GM12878 (cell line): ENCODE results near the gene MRNIP. TPM values are rescaled to one million over a fixed set of nuclear protein-coding genes. Genes with fewer than 3 reads are reported as not detected.
"Not testable (repeated sequence)": the region's sequence is repeated elsewhere in the genome, so short reads cannot be mapped to it uniquely, and the experiment has no call there.

ENCODE experiments used
- ATAC-seq: fragments of 200-7000 bp; cut with Tn5 transposase; 3 replicates; pipeline ENCODE4 v1.9.1; 2020; ENCODE audit warnings: mild to moderate bottlenecking, moderate library complexity
- BruUV-seq: library from RNA; stranded (reverse); fragments of 400-500 nt; replicated peaks from 2 replicates; lab custom pipeline; 2021; lab: Mats Ljungman, UMichigan
- CTCF ChIA-PET: fragments of 300-600 bp; sonication (Branson Sonifier 250); formaldehyde crosslinking; extraction: SDS; loops from one replicate; lab custom pipeline; 2021; ENCODE audit warnings: inconsistent platforms; lab: Yijun Ruan, JAX
- POLR2A ChIA-PET: fragments of 350-600 bp; formaldehyde crosslinking; extraction: SDS; loops from one replicate; lab custom pipeline; 2021; ENCODE audit warnings: inconsistent platforms; lab: Charles Lee
- RAD21 ChIA-PET: fragments of 300-600 bp; sonication (Branson Sonifier 250); formaldehyde crosslinking; loops from one replicate; lab custom pipeline; 2023; ENCODE audit warnings: antibody characterized with exemption; ENCODE audit not compliant: unreplicated experiment; lab: Charles Lee
- SMC1A ChIA-PET: fragments of 300-600 bp; sonication (Branson Sonifier 250); formaldehyde crosslinking; loops from one replicate; lab custom pipeline; 2023; ENCODE audit not compliant: unreplicated experiment, uncharacterized antibody; lab: Charles Lee
- DNase-seq: peaks from one replicate; pipeline ENCODE4 v3.0.0-alpha.2; 2011; ENCODE audit warnings: low read depth, low spot score
- FAIRE-seq: peaks from 3 replicates; lab custom pipeline; 2011; peaks lifted over from hg19 to GRCh38; lab: Jason Lieb, UNC
- H2AFZ ChIP-seq: 2 replicates; pipeline ENCODE4 v1.6.0; 2011; ENCODE audit warnings: low read depth, low read length, control low read depth; ENCODE audit not compliant: control insufficient read depth
- H3K27ac ChIP-seq: 2 replicates; pipeline ENCODE4 v1.5.1; 2011; ENCODE audit warnings: control low read depth; ENCODE audit not compliant: control insufficient read depth, insufficient read depth
- H3K27me3 ChIP-seq, 2 experiments: replicated peaks in 1 of 2; 2 replicates each; pipeline versions ENCODE4 v1.6.0 to v1.6.1; 2011; ENCODE audit warnings: low read length in 1 of 2; ENCODE audit not compliant: control insufficient read depth in 2 of 2, insufficient read depth in 2 of 2
- H3K36me3 ChIP-seq, 2 experiments: 2 replicates each; pipeline ENCODE4 v1.5.1; 2011; ENCODE audit warnings: low read length in 1 of 2; ENCODE audit not compliant: control insufficient read depth in 2 of 2, insufficient read depth in 2 of 2
- H3K4me1 ChIP-seq: 2 replicates; pipeline ENCODE4 v1.6.1; 2011; ENCODE audit warnings: mild to moderate bottlenecking, low read length, moderate library complexity, mixed read lengths; ENCODE audit not compliant: control insufficient read depth, insufficient read depth
- H3K4me2 ChIP-seq: 2 replicates; pipeline ENCODE4 v1.6.0; 2011; ENCODE audit warnings: control low read depth; ENCODE audit not compliant: control insufficient read depth, insufficient read depth
- H3K4me3 ChIP-seq: fragments of 200-600 bp; sonication (generic); 2 replicates; pipeline ENCODE4 v1.5.1; 2016
- H3K79me2 ChIP-seq: 2 replicates; pipeline ENCODE4 v1.6.0; 2011; ENCODE audit warnings: low read length; ENCODE audit not compliant: control insufficient read depth, insufficient read depth
- H3K9ac ChIP-seq: 2 replicates; pipeline ENCODE4 v1.8.0; 2011; ENCODE audit warnings: low read length, control low read depth, mixed read lengths; ENCODE audit not compliant: control insufficient read depth, insufficient read depth
- H3K9me3 ChIP-seq: replicated peaks from 3 replicates; pipeline ENCODE4 v1.5.1; 2011; ENCODE audit warnings: mild to moderate bottlenecking, low read length; ENCODE audit not compliant: control insufficient read depth, insufficient read depth
- H4K20me1 ChIP-seq: 2 replicates; pipeline ENCODE4 v1.6.0; 2011; ENCODE audit not compliant: control insufficient read depth, insufficient read depth
- CHD2 ChIP-seq: IDR thresholded peaks from 2 replicates; pipeline ENCODE4 v1.6.1; 2011; ENCODE audit warnings: low read depth, low read length, improper control_type of control experiment, borderline replicate concordance
- IRF4 ChIP-seq: IDR thresholded peaks from 2 replicates; pipeline ENCODE4 v1.6.1; 2011; ENCODE audit warnings: low read depth, low read length
- KDM1A ChIP-seq: fragments of 200-600 bp; sonication (generic); IDR thresholded peaks from 2 replicates; pipeline ENCODE4 v1.6.1; 2016; ENCODE audit warnings: borderline replicate concordance
- NKRF ChIP-seq: fragments of 450-650 bp; conservative IDR thresholded peaks from 2 replicates; pipeline ENCODE4 v1.6.1; 2017; ENCODE audit warnings: mild to moderate bottlenecking, moderate library complexity
- RCOR1 ChIP-seq: conservative IDR thresholded peaks from 2 replicates; pipeline ENCODE4 v1.6.1; 2012; ENCODE audit warnings: low read depth, low read length, improper control_type of control experiment
- RUNX3 ChIP-seq: IDR thresholded peaks from 2 replicates; pipeline ENCODE4 v1.6.1; 2012; ENCODE audit warnings: low read length, inconsistent platforms
- SMC3 ChIP-seq: IDR thresholded peaks from 2 replicates; pipeline ENCODE4 v1.6.1; 2011; ENCODE audit warnings: low read length, improper control_type of control experiment, borderline replicate concordance
- TCF7 ChIP-seq: IDR thresholded peaks from 2 replicates; pipeline ENCODE4 v1.6.1; 2014; ENCODE audit warnings: antibody characterized with exemption, borderline replicate concordance
- ZBTB40 ChIP-seq: fragments of 450-650 bp; IDR thresholded peaks from 2 replicates; pipeline ENCODE4 v1.6.1; 2016; ENCODE audit warnings: mild to moderate bottlenecking, moderate library complexity, borderline replicate concordance
- WGBS: methylation state at CpG from one replicate; pipeline ENCODE4 v1.1.6; 2016; ENCODE audit warnings: low lambda C conversion rate; ENCODE audit not compliant: insufficient replicate concordance, insufficient coverage; ENCODE audit errors: missing lambda C conversion rate; 5-methylcytosine and 5-hydroxymethylcytosine counted together
- in situ Hi-C: fragments of 300-500 bp; cut with MboI; formaldehyde crosslinking; loops from 9 replicates; pipeline ENCODE4 v1.14.3; 2018; ENCODE audit warnings: mixed read lengths
- intact Hi-C: fragments of 100-400 bp; cut with micrococcal nuclease; formaldehyde crosslinking; loops from one replicate; pipeline ENCODE4 v1.14.2; 2022; ENCODE audit not compliant: unreplicated experiment
- polyA plus RNA-seq, 11 experiments: library from polyadenylated mRNA; depleted of rRNA in 4 of 11; unstranded in 6 of 11; stranded (reverse) in 5 of 11; fragments of >200 nt; fragmentation: Nextera tagmentation in 4 of 11; fragmentation: Illumina TruSeq in 1 of 11; extraction: Ambion mirVana in 4 of 11; extraction: Trizol in 1 of 11; gene quantifications; 1 replicate in 1 of 11; 2 replicates in 10 of 11; pipeline versions ENCODE4 v1.2.1 to v1.2.3, GENCODE V29; 2011 to 2016; ENCODE audit warnings: inconsistent platforms in 2 of 11, missing spikeins in 2 of 11, low read depth in 1 of 11
- total RNA-seq, 4 experiments: library from RNA; depleted of rRNA in 3 of 4; stranded (reverse); fragments of >200 nt in 3 of 4; fragmentation: Illumina TruSeq in 1 of 4; extraction: Trizol in 1 of 4; gene quantifications; 2 replicates each; pipeline versions ENCODE4 v1.2.1 to v1.2.3, GENCODE V29; 2013 to 2021

The MRNIP gene
- total and polyA plus RNA-seq, 10 of the 15 experiments (the other 5 are each of a cell fraction or from before 2014, with no cell fraction given) = 2.4 to 30.4 (median 13.1) TPM

- intact Hi-C loops, H3K4me3 ChIP-seq, RAD21 ChIA-PET, FAIRE-seq, ATAC-seq, H3K79me2 ChIP-seq, H3K27ac ChIP-seq, DNase-seq, in situ Hi-C loops, H3K27me3 ChIP-seq, BruUV-seq, H4K20me1 ChIP-seq, H3K4me2 ChIP-seq, H2AFZ ChIP-seq, H3K9me3 ChIP-seq, H3K4me1 ChIP-seq, H3K9ac ChIP-seq, POLR2A ChIA-PET: not testable (repeated sequence)
- SMC1A ChIA-PET = interaction anchor here (0.8 kb wide), 1 partner anchor 12 kb away, joined by 3 read pairs; no protein-coding TSS in a partner anchor
- H3K36me3 ChIP-seq = peaks cover 14 to 17% of the 10 kb centered on the region in 2 experiments
- 100% methylated on average over 9 of the region's 14 CpGs for whole genome bisulfite sequencing
- CTCF ChIA-PET = interaction anchor here (0.8 kb wide), 1 partner anchor 104 kb away, joined by 3 read pairs; no protein-coding TSS in a partner anchor
These were observed 12.9 kb upstream of the MRNIP start for GRCh38 chr5:179871533-179871932.

GRCh38 chr5:179870952-179871351 lies 12.3 kb upstream of the MRNIP start:
- no peak overlapping the region for H2AFZ ChIP-seq
- ATAC-seq (no peak), FAIRE-seq (no peak)
- intact Hi-C loops = no loop called here
- SMC1A ChIA-PET = interaction anchor here (0.8 kb wide), 1 partner anchor 12 kb away, joined by 3 read pairs; no protein-coding TSS in a partner anchor
- TF ChIP-seq RCOR1 = no peak
- TF ChIP-seq CHD2 = no peak
- no peak for TF ChIP-seq NKRF
- TF ChIP-seq RUNX3 = no peak
- TF ChIP-seq ZBTB40 = no peak
- no peak for TF ChIP-seq SMC3
- TF ChIP-seq TCF7 = no peak
- TF ChIP-seq KDM1A = no peak
- no peak for TF ChIP-seq IRF4
- TF ChIP-seq, all 136 proteins: peak for 0
- no peak overlapping the region for H3K4me2 ChIP-seq
- in situ Hi-C loops = no loop called here
- H3K9me3 ChIP-seq = no peaks in the 10 kb centered on the region
- RAD21 ChIA-PET = no interaction called here
- 98% methylated on average over 3 of the region's 3 CpGs for WGBS
- H3K9ac ChIP-seq = no peak overlapping the region
- no peak overlapping the region for H3K4me3 ChIP-seq
- CTCF ChIA-PET = interaction anchor here (0.8 kb wide), 1 partner anchor 104 kb away, joined by 3 read pairs; no protein-coding TSS in a partner anchor
- H3K36me3 ChIP-seq = peaks cover 14 to 15% of the 10 kb centered on the region in 2 experiments
- H3K4me1 ChIP-seq = no peaks in the 10 kb centered on the region
- no peaks in the 10 kb centered on the region for H3K27me3 ChIP-seq
- BruUV-seq = no TSS peak
- POLR2A ChIA-PET = no interaction called here
- DNase-seq = no peak
- H3K27ac ChIP-seq = no peak overlapping the region
- no peaks in the 10 kb centered on the region for H3K79me2 ChIP-seq
- H4K20me1 ChIP-seq = no peaks in the 10 kb centered on the region
